Panc1 (cell line): ENCODE results near the gene WDR27. TPM values are rescaled to one million over a fixed set of nuclear protein-coding genes. Genes with fewer than 3 reads are reported as not detected.

ENCODE experiments used
- ATAC-seq: fragments of 200-7000 bp; cut with Tn5 transposase; 2 replicates; pipeline ENCODE4 v1.9.1; 2020; ENCODE audit warnings: mild to moderate bottlenecking, moderate library complexity
- BruUV-seq: library from RNA; stranded (reverse); fragments of 400-500 nt; replicated peaks from 2 replicates; lab custom pipeline; 2021; lab: Mats Ljungman, UMichigan
- CTCF ChIA-PET: fragments of 300-600 bp; sonication (Branson Sonifier 250); formaldehyde crosslinking; loops from one replicate; lab custom pipeline; 2022; ENCODE audit warnings: antibody characterized with exemption; lab: Charles Lee
- POLR2A ChIA-PET: fragments of 300-600 bp; sonication (Branson Sonifier 250); formaldehyde crosslinking; loops from one replicate; lab custom pipeline; 2022; ENCODE audit warnings: antibody characterized with exemption; lab: Charles Lee
- DNase-seq: peaks from one replicate; pipeline ENCODE4 v3.0.0-alpha.2; 2010; ENCODE audit warnings: low read depth, low spot score
- H3K27ac ChIP-seq: 2 replicates; pipeline ENCODE4 v1.5.1; 2011; ENCODE audit warnings: mild to moderate bottlenecking, low read length, inconsistent platforms
- H3K27me3 ChIP-seq: fragments of 200-500 bp; sonication (Bioruptor generic); 2 replicates; pipeline ENCODE4 v1.6.0; 2014; ENCODE audit warnings: low read length, inconsistent platforms; ENCODE audit not compliant: control insufficient read depth, insufficient read depth
- H3K36me3 ChIP-seq: fragments of 200-500 bp; sonication (Bioruptor generic); 2 replicates; pipeline ENCODE4 v1.5.1; 2014; ENCODE audit warnings: inconsistent platforms, mild to moderate bottlenecking, low read length, moderate library complexity; ENCODE audit not compliant: control insufficient read depth, insufficient read depth
- H3K4me1 ChIP-seq: 2 replicates; pipeline ENCODE4 v1.5.1; 2011; ENCODE audit warnings: inconsistent platforms, mild to moderate bottlenecking, low read length, moderate library complexity; ENCODE audit not compliant: control insufficient read depth, insufficient read depth
- H3K4me3 ChIP-seq, 2 experiments: 2 replicates each; pipeline ENCODE4 v1.5.1; 2011 to 2012; ENCODE audit warnings: low read depth in 2 of 2, low read length in 2 of 2, mild to moderate bottlenecking in 2 of 2, inconsistent platforms in 1 of 2, moderate library complexity in 1 of 2
- H3K9me3 ChIP-seq: fragments of 200-500 bp; sonication (Bioruptor generic); 2 replicates; pipeline ENCODE4 v1.5.1; 2014; ENCODE audit warnings: low read depth, mild to moderate bottlenecking, inconsistent platforms, low read length, moderate library complexity; ENCODE audit not compliant: control insufficient read depth, insufficient read depth
- CTCF ChIP-seq: fragments of 450-650 bp; IDR thresholded peaks from 2 replicates; pipeline ENCODE4 v1.5.1; 2017; ENCODE audit warnings: mild to moderate bottlenecking
- POLR2AphosphoS5 ChIP-seq: IDR thresholded peaks from 2 replicates; pipeline ENCODE4 v1.6.1; 2012; ENCODE audit warnings: mild to moderate bottlenecking, low read depth, low read length, moderate library complexity
- REST ChIP-seq, 2 experiments: IDR thresholded peaks; 2 replicates each; pipeline ENCODE4 v1.6.1; 2011 to 2012; ENCODE audit warnings: low read depth in 2 of 2, control low read depth in 1 of 2, low read length in 1 of 2, mild to moderate bottlenecking in 1 of 2, moderate library complexity in 1 of 2; ENCODE audit not compliant: insufficient read depth in 1 of 2
- SIN3A ChIP-seq: IDR thresholded peaks from 2 replicates; pipeline ENCODE4 v1.6.1; 2012; ENCODE audit warnings: low read depth, mild to moderate bottlenecking, low read length, moderate library complexity, borderline replicate concordance; ENCODE audit not compliant: insufficient read depth
- TCF7L2 ChIP-seq: IDR thresholded peaks from 2 replicates; pipeline ENCODE4 v1.6.1; 2011; ENCODE audit warnings: mild to moderate bottlenecking, low read depth, low read length, inconsistent platforms
- in situ Hi-C: cut with HindIII; loops from 2 replicates; pipeline ENCODE4 v1.10.0; 2016; ENCODE audit warnings: low sequenced_read_pairs, low pct_unique_long_range_greater_than_20kb
- intact Hi-C: fragments of 100-400 bp; cut with micrococcal nuclease; formaldehyde crosslinking; loops from one replicate; pipeline ENCODE4 v1.10.0; 2022; ENCODE audit not compliant: unreplicated experiment
- total RNA-seq: library from RNA; stranded (reverse); gene quantifications from one replicate; pipeline ENCODE4 v1.2.1, GENCODE V29; 2021; ENCODE audit not compliant: unreplicated experiment

WDR27 gene
- total RNA-seq, 1 experiment from 2014 or later = 56.3 TPM

GRCh38 chr6:169723200-169723909, 21.5 kb upstream of the WDR27 start:
- ChIA-PET POLR2A (interaction anchor here (0.6 kb wide), 1 partner anchor 305 kb away, joined by 3 read pairs; no protein-coding TSS in a partner anchor), CTCF (no interaction called here)
- no TSS peak for BruUV-seq
- in situ Hi-C loops = no loop called here
- Histone ChIP-seq H3K27me3 (no peaks in the 10 kb centered on the region), H3K9me3 (no peaks in the 10 kb centered on the region), H3K27ac (peak overlapping the region; percentile 90), H3K36me3 (no peaks in the 10 kb centered on the region), H3K4me3 (peak overlapping the region; percentile 76 to 89), H3K4me1 (peaks cover 36% of the 10 kb centered on the region)
- peak; percentile 49 for ATAC-seq
- intact Hi-C loops = no loop called here
- DNase-seq = no peak
- no peak for TF ChIP-seq POLR2AphosphoS5
- TF ChIP-seq SIN3A = peak; percentile 38; the same call in 1 of the 2 replicates
- TF ChIP-seq CTCF = no peak
- no peak for TF ChIP-seq REST (IDR thresholded peaks at IDR 0.05; ENCODE audit: insufficient read depth in 1 of 2, low read depth in 2 of 2, low read length in 1 of 2)

GRCh38 chr6:169722362-169723199, 20.8 kb upstream of the WDR27 start:
- ChIA-PET CTCF (no interaction called here), POLR2A (interaction anchor here (0.6 to 1.1 kb wide), 2 partner anchors 21 to 304 kb away, joined by 3 to 5 read pairs; partner anchors contain the start of genes C6orf120 and WDR27)
- Histone ChIP-seq H3K27me3 (no peaks in the 10 kb centered on the region), H3K27ac (peak overlapping the region; percentile 90), H3K36me3 (peaks cover 4% of the 10 kb centered on the region), H3K4me3 (peak overlapping the region; percentile 76 to 89), H3K9me3 (no peaks in the 10 kb centered on the region), H3K4me1 (peaks cover 36% of the 10 kb centered on the region)
- TF ChIP-seq TCF7L2 (no peak), POLR2AphosphoS5 (no peak; the same call in 1 of the 2 replicates), CTCF (no peak), SIN3A (peak; percentile 61; the same call in 1 of the 2 replicates)
- ATAC-seq (peak; percentile 51), DNase-seq (no peak)
- in situ Hi-C loops (no loop called here), intact Hi-C loops (no loop called here)
- BruUV-seq = TSS peak; percentile 73
